NCI-H2029 (cell line): Measurements from ENCODE around the gene VPS35.
A peak's percentile ranks its signal among the peaks of the same experiment; 100 is the strongest.

Experiments
- DNase-seq: peaks from one replicate; lab custom pipeline; 2025; lab: John Stamatoyannopoulos, UW

Gene VPS35

GRCh38 chr16:46688654-46689364, at the start of gene VPS35:
TSS of gene VPS35 (minus strand) at chr16:46689178. CDS start at chr16:46689133, 45 bp downstream.
- DNase-seq = peak; percentile 93

- no peak for DNase-seq
Measured at GRCh38 chr16:46737621-46738214, 48.7 kb upstream of the VPS35 start.

- DNase-seq = no peak
Measured at GRCh38 chr16:46736695-46737094, 47.7 kb upstream of the VPS35 start.

GRCh38 chr16:46733319-46733830, 44.4 kb upstream of the VPS35 start:
- DNase-seq = no peak

- no peak for DNase-seq
Measured at GRCh38 chr16:46732561-46732960, 43.6 kb upstream of the VPS35 start.

- no peak for DNase-seq
Measured at GRCh38 chr16:46731691-46732555, 42.9 kb upstream of the VPS35 start.

- no peak for DNase-seq
Measured at GRCh38 chr16:46730801-46731690, 42.1 kb upstream of the VPS35 start.

GRCh38 chr16:46730126-46730525, 41.1 kb upstream of the VPS35 start:
- no peak for DNase-seq

- no peak for DNase-seq
Measured at GRCh38 chr16:46729326-46729995, 40.5 kb upstream of the VPS35 start.

- no peak for DNase-seq
Measured at GRCh38 chr16:46728806-46729205, 39.8 kb upstream of the VPS35 start.

GRCh38 chr16:46727630-46728029, 38.7 kb upstream of the VPS35 start:
- no peak for DNase-seq

- no peak for DNase-seq
Measured at GRCh38 chr16:46727184-46727583, 38.2 kb upstream of the VPS35 start.

GRCh38 chr16:46721885-46722284, 32.9 kb upstream of the VPS35 start:
- no peak for DNase-seq

- no peak for DNase-seq
Measured at GRCh38 chr16:46720619-46721018, 31.6 kb upstream of the VPS35 start.

GRCh38 chr16:46719528-46719927, 30.6 kb upstream of the VPS35 start:
- DNase-seq = no peak

GRCh38 chr16:46718214-46718613, 29.2 kb upstream of the VPS35 start:
- DNase-seq = no peak

- DNase-seq = no peak
Measured at GRCh38 chr16:46717692-46718091, 28.7 kb upstream of the VPS35 start.

GRCh38 chr16:46715769-46716305, 26.9 kb upstream of the VPS35 start:
- no peak for DNase-seq

GRCh38 chr16:46714797-46715591, 26.0 kb upstream of the VPS35 start:
- DNase-seq = no peak

- no peak for DNase-seq
Measured at GRCh38 chr16:46713634-46714033, 24.7 kb upstream of the VPS35 start.
